Hepatocyte (in vitro differentiated cells): Measurements from ENCODE around the gene ECE1. TPM values are rescaled to one million over a fixed set of nuclear protein-coding genes. Genes with fewer than 3 reads are reported as not detected.

Experiments used
- DNase-seq: peaks from one replicate; pipeline ENCODE4 v3.0.0-alpha.2; 2016; ENCODE audit warnings: low spot score
- H2AFZ ChIP-seq: fragments of 200-600 bp; sonication (generic); 2 replicates; pipeline ENCODE4 v1.6.0; 2016; ENCODE audit warnings: antibody characterized with exemption, mild to moderate bottlenecking
- H3K27ac ChIP-seq: fragments of 200-600 bp; sonication (generic); 2 replicates; pipeline ENCODE4 v1.5.1; 2016; ENCODE audit warnings: mild to moderate bottlenecking
- H3K27me3 ChIP-seq: fragments of 200-600 bp; sonication (generic); 2 replicates; pipeline ENCODE4 v1.6.1; 2016
- H3K36me3 ChIP-seq: fragments of 200-600 bp; sonication (generic); replicated peaks from 2 replicates; pipeline ENCODE4 v1.5.1; 2016; ENCODE audit warnings: low read depth; ENCODE audit not compliant: insufficient read depth
- H3K4me1 ChIP-seq: fragments of 200-600 bp; sonication (generic); 2 replicates; pipeline ENCODE4 v1.5.1; 2016; ENCODE audit warnings: mild to moderate bottlenecking, moderate library complexity; ENCODE audit not compliant: insufficient read depth
- H3K4me2 ChIP-seq: fragments of 200-600 bp; sonication (generic); 2 replicates; pipeline ENCODE4 v1.6.0; 2016
- H3K4me3 ChIP-seq: fragments of 200-600 bp; sonication (generic); 2 replicates; pipeline ENCODE4 v1.5.1; 2016; ENCODE audit warnings: mild to moderate bottlenecking
- H3K79me2 ChIP-seq: fragments of 200-600 bp; sonication (generic); 2 replicates; pipeline ENCODE4 v1.6.0; 2017; ENCODE audit warnings: mild to moderate bottlenecking
- H3K9me2 ChIP-seq: fragments of 200-600 bp; sonication (generic); replicated peaks from 2 replicates; pipeline ENCODE4 v1.6.0; 2017; ENCODE audit warnings: mild to moderate bottlenecking; ENCODE audit not compliant: insufficient read depth
- H3K9me3 ChIP-seq: fragments of 200-600 bp; sonication (generic); 2 replicates; pipeline ENCODE4 v1.5.1; 2016; ENCODE audit warnings: low read depth, mild to moderate bottlenecking
- H4K20me1 ChIP-seq: fragments of 200-600 bp; sonication (generic); 2 replicates; pipeline ENCODE4 v1.6.0; 2016; ENCODE audit warnings: mild to moderate bottlenecking; ENCODE audit not compliant: insufficient read depth, poor library complexity, severe bottlenecking
- CTCF ChIP-seq: fragments of 200-600 bp; sonication (generic); IDR thresholded peaks from 2 replicates; pipeline ENCODE4 v1.5.1; 2016; ENCODE audit warnings: antibody characterized with exemption, mild to moderate bottlenecking; ENCODE audit not compliant: poor library complexity
- EZH2 ChIP-seq: fragments of 200-600 bp; sonication (generic); IDR thresholded peaks from 2 replicates; pipeline ENCODE4 v1.6.1; 2016; ENCODE audit warnings: antibody characterized with exemption, mild to moderate bottlenecking, borderline replicate concordance
- EZH2phosphoT487 ChIP-seq: fragments of 200-600 bp; sonication (generic); IDR thresholded peaks from one replicate; pipeline ENCODE4 v1.6.1; 2018; ENCODE audit warnings: antibody characterized with exemption, mild to moderate bottlenecking, low read depth, moderate library complexity; ENCODE audit not compliant: unreplicated experiment, severe bottlenecking
- WGBS: methylation state at CpG from one replicate; pipeline ENCODE4 v1.1.6; 2016; ENCODE audit warnings: low lambda C conversion rate; ENCODE audit errors: missing lambda C conversion rate; 5-methylcytosine and 5-hydroxymethylcytosine counted together
- polyA plus RNA-seq: library from polyadenylated mRNA; unstranded; fragments of >200 nt; fragmentation: Nextera tagmentation; extraction: Ambion mirVana; gene quantifications from 2 replicates; pipeline ENCODE4 v1.2.1, GENCODE V29; 2016
- total RNA-seq: library from RNA; depleted of rRNA; stranded (reverse); fragments of >200 nt; gene quantifications from 2 replicates; pipeline ENCODE4 v1.2.3, GENCODE V29; 2014

Gene ECE1
- total and polyA plus RNA-seq, 2 experiments from 2014 or later: 60.8 to 90.6 TPM

- 97% methylated on average over 25 of the region's 25 CpGs for WGBS
Measured at GRCh38 chr1:21236178-21236577, 54.1 kb downstream of the ECE1 start.

GRCh38 chr1:21234779-21235178 lies 55.5 kb downstream of the ECE1 start:
- Histone ChIP-seq H3K27ac (no peak overlapping the region), H3K27me3 (no peaks in the 10 kb centered on the region), H3K4me2 (no peak overlapping the region), H4K20me1 (no peaks in the 10 kb centered on the region), H3K9me2 (no peaks in the 10 kb centered on the region), H3K9me3 (no peaks in the 10 kb centered on the region), H3K4me1 (no peaks in the 10 kb centered on the region), H3K36me3 (no peaks in the 10 kb centered on the region), H2AFZ (no peak overlapping the region), H3K79me2 (no peaks in the 10 kb centered on the region), H3K4me3 (no peak overlapping the region)
- DNase-seq: no peak
- TF ChIP-seq EZH2phosphoT487 (no peak), CTCF (no peak), EZH2 (no peak)
- 94% methylated on average over 4 of the region's 4 CpGs for WGBS

More at GRCh38 chr1:21236178-21236577, 54.1 kb downstream of the ECE1 start:
- Histone ChIP-seq H3K4me3 (no peak overlapping the region), H3K27ac (no peak overlapping the region), H3K36me3 (no peaks in the 10 kb centered on the region), H4K20me1 (no peaks in the 10 kb centered on the region), H3K4me2 (no peak overlapping the region), H3K79me2 (no peaks in the 10 kb centered on the region), H3K4me1 (no peaks in the 10 kb centered on the region), H3K9me2 (no peaks in the 10 kb centered on the region), H3K9me3 (no peaks in the 10 kb centered on the region), H2AFZ (no peak overlapping the region), H3K27me3 (no peaks in the 10 kb centered on the region)
- TF ChIP-seq EZH2 (no peak), CTCF (no peak), EZH2phosphoT487 (no peak)
- DNase-seq: no peak

GRCh38 chr1:21233490-21233889 lies 56.8 kb downstream of the ECE1 start:
- Histone ChIP-seq H2AFZ (no peak overlapping the region), H3K36me3 (no peaks in the 10 kb centered on the region), H3K9me2 (no peaks in the 10 kb centered on the region), H3K27ac (no peak overlapping the region), H3K4me3 (no peak overlapping the region), H3K9me3 (no peaks in the 10 kb centered on the region), H3K4me2 (no peak overlapping the region), H3K4me1 (no peaks in the 10 kb centered on the region), H4K20me1 (no peaks in the 10 kb centered on the region), H3K27me3 (no peaks in the 10 kb centered on the region), H3K79me2 (no peaks in the 10 kb centered on the region)
- 87% methylated on average over 7 of the region's 8 CpGs for WGBS
- TF ChIP-seq EZH2 (no peak), CTCF (no peak), EZH2phosphoT487 (no peak)
- DNase-seq: no peak

GRCh38 chr1:21232044-21232443 lies 58.2 kb downstream of the ECE1 start:
- no peak for TF ChIP-seq EZH2
- peak; percentile 80 for TF ChIP-seq CTCF
- H3K79me2 ChIP-seq: no peaks in the 10 kb centered on the region
- H3K9me2 ChIP-seq: no peaks in the 10 kb centered on the region
- H4K20me1 ChIP-seq: no peaks in the 10 kb centered on the region
- H3K27ac ChIP-seq: no peak overlapping the region
- 80% methylated on average over 3 of the region's 3 CpGs for WGBS
- no peaks in the 10 kb centered on the region for H3K27me3 ChIP-seq
- no peaks in the 10 kb centered on the region for H3K36me3 ChIP-seq
- no peaks in the 10 kb centered on the region for H3K9me3 ChIP-seq
- H3K4me1 ChIP-seq: no peaks in the 10 kb centered on the region
- no peak overlapping the region for H2AFZ ChIP-seq
- no peak overlapping the region for H3K4me2 ChIP-seq
- DNase-seq: peak; percentile 77
- no peak overlapping the region for H3K4me3 ChIP-seq
